Measurements from ENCODE around the gene EFCAB8. TPM values are rescaled to one million over a fixed set of nuclear protein-coding genes. Genes with fewer than 3 reads are reported as not detected.
"Not testable (repeated sequence)": the region's sequence is repeated elsewhere in the genome, so short reads cannot be mapped to it uniquely, and the experiment has no call there.

EFCAB8 gene
- total RNA-seq, 6 experiments from 2014 or later: 0.17 to 0.22 (median 0.20) TPM; not detected in 2

- peak; percentile 81 to 93 (median 88) for ATAC-seq
- peak; percentile 61 to 67 (median 65) for DNase-seq
- intact Hi-C loops (cut with DNase I): loop anchor here (2.0 to 10.0 kb wide), 4 partner anchors 192 to 395 kb away; partner anchors contain the start of gene BPIFA3 (in 1 of the 2)
- no peak for TF ChIP-seq POLR2A (IDR thresholded peaks at IDR 0.05)
- TF ChIP-seq CTCF (IDR thresholded peaks at IDR 0.05): peak; percentile 90 to 95 (median 94)
- Histone ChIP-seq H3K4me1 (no peaks in the 10 kb centered on the region), H3K27me3 (no peaks in the 10 kb centered on the region), H3K27ac (no peak overlapping the region), H3K4me3 (no peak overlapping the region), H3K9me3 (no peaks in the 10 kb centered on the region), H3K36me3 (no peaks in the 10 kb centered on the region)
- 30% methylated on average over 10 of the region's 25 CpGs for WGBS (ENCODE audit: insufficient coverage, low coverage, low lambda C conversion rate, missing lambda C conversion rate)
These were observed 44.0 kb downstream of the EFCAB8 start for GRCh38 chr20:32902456-32903420.

GRCh38 chr20:32903666-32904175, 45.0 kb downstream of the EFCAB8 start:
- Histone ChIP-seq H3K9me3 (no peaks in the 10 kb centered on the region), H3K4me1 (no peaks in the 10 kb centered on the region), H3K4me3 (no peak overlapping the region), H3K36me3 (no peaks in the 10 kb centered on the region), H3K27me3 (no peaks in the 10 kb centered on the region), H3K27ac (no peak overlapping the region)
- intact Hi-C loops (cut with DNase I): loop anchor here (2.0 to 10.0 kb wide), 4 partner anchors 191 to 394 kb away; partner anchors contain the start of gene BPIFA3 (in 1 of the 2)
- ATAC-seq (no peak), DNase-seq (no peak)
- TF ChIP-seq POLR2A (IDR thresholded peaks at IDR 0.05) (no peak), CTCF (IDR thresholded peaks at IDR 0.05) (no peak)
- WGBS (ENCODE audit: insufficient coverage, low coverage, low lambda C conversion rate, missing lambda C conversion rate): 100% methylated on average over 1 of the region's 5 CpGs

GRCh38 chr20:32904678-32905077, 46.0 kb downstream of the EFCAB8 start:
- not testable (repeated sequence) for H3K9me3 ChIP-seq, H3K27me3 ChIP-seq, H3K36me3 ChIP-seq, ATAC-seq, DNase-seq, H3K4me3 ChIP-seq, H3K4me1 ChIP-seq, H3K27ac ChIP-seq
- 89% methylated on average over 4 of the region's 7 CpGs for whole genome bisulfite sequencing (ENCODE audit: insufficient coverage, low coverage, low lambda C conversion rate, missing lambda C conversion rate)
- intact Hi-C loops (cut with DNase I): loop anchor here in 1 of 2 donors (5.0 to 10.0 kb wide), 3 partner anchors 193 to 393 kb away; partner anchors contain the start of gene BPIFA3

- intact Hi-C loops (cut with DNase I): loop anchor here in 1 of 2 donors (10.0 kb wide), 1 partner anchor 309 kb away; the partner anchor contains the start of gene BPIFA3
- Histone ChIP-seq H3K4me3 (no peak overlapping the region), H3K4me1 (no peaks in the 10 kb centered on the region), H3K27me3 (no peaks in the 10 kb centered on the region), H3K36me3 (no peaks in the 10 kb centered on the region), H3K27ac (no peak overlapping the region), H3K9me3 (no peaks in the 10 kb centered on the region)
- TF ChIP-seq POLR2A (IDR thresholded peaks at IDR 0.05) (no peak), CTCF (IDR thresholded peaks at IDR 0.05) (no peak)
- DNase-seq: no peak
- 37% methylated on average over 2 of the region's 4 CpGs for WGBS (ENCODE audit: insufficient coverage, low coverage, low lambda C conversion rate, missing lambda C conversion rate)
- no peak for ATAC-seq
These were observed 47.5 kb downstream of the EFCAB8 start for GRCh38 chr20:32906200-32906599.
